H1 (cell line): ENCODE data around the gene SLC45A1. TPM values are rescaled to one million over a fixed set of nuclear protein-coding genes. Genes with fewer than 3 reads are reported as not detected.

ENCODE experiments used
- EP300 ChIP-seq, 2 experiments: IDR thresholded peaks; 1 replicate in 1 of 2; 2 replicates in 1 of 2; pipeline ENCODE4 v1.6.1; 2011 to 2012; ENCODE audit warnings: low read depth in 2 of 2, low read length in 2 of 2, mild to moderate bottlenecking in 2 of 2, borderline replicate concordance in 1 of 2, inconsistent platforms in 1 of 2, moderate library complexity in 1 of 2
- TAF1 ChIP-seq: IDR thresholded peaks from 2 replicates; pipeline ENCODE4 v1.6.1; 2011; ENCODE audit warnings: mild to moderate bottlenecking, low read depth, low read length
- polyA plus RNA-seq, 7 experiments: library from polyadenylated mRNA; depleted of rRNA in 3 of 7; stranded (reverse) in 5 of 7; unstranded in 2 of 7; fragments of >200 nt in 5 of 7; fragments of 200-250 nt in 2 of 7; gene quantifications; 1 replicate in 5 of 7; 2 replicates in 1 of 7; 4 replicates in 1 of 7; pipeline versions ENCODE4 v1.2.1 to v1.2.3, GENCODE V29; 2011 to 2013; ENCODE audit warnings: missing spikeins in 2 of 7, mixed read lengths in 2 of 7
- total RNA-seq: library from RNA; stranded (reverse); fragmentation: NEBNext Ultra II Directional; extraction: Animal tissue kit (Norgen Biotek cat#: 25700); gene quantifications from 2 replicates; pipeline ENCODE4 v1.2.1, GENCODE V29; 2021

Gene SLC45A1
- total and polyA plus RNA-seq, 2 of the 8 experiments (the other 6 are each of a cell fraction or from before 2014, with no cell fraction given) = 1.0 to 1.7 TPM

- no peak for TF ChIP-seq EP300 (IDR thresholded peaks at IDR 0.05; ENCODE audit: borderline replicate concordance in 1 of 2, low read depth in 2 of 2, low read length in 2 of 2)
- TF ChIP-seq TAF1 = no peak
These were observed 55.8 kb downstream of the SLC45A1 start (continued) for GRCh38 chr1:8373581-8374241.
